PFSK-1 (cell line): Measurements from ENCODE around the gene PCDHB9.
"Not testable (repeated sequence)": the region's sequence is repeated elsewhere in the genome, so short reads cannot be mapped to it uniquely, and the experiment has no call there.

Experiments
- FOXP2 ChIP-seq: optimal IDR thresholded peaks from 2 replicates; pipeline ENCODE3; 2011; ENCODE audit warnings: borderline replicate concordance, control low read depth, inconsistent platforms; ENCODE audit not compliant: insufficient read depth; ENCODE audit errors: extremely low read length, extremely low read depth
- POLR2AphosphoS5 ChIP-seq: IDR thresholded peaks from 2 replicates; pipeline ENCODE4 v1.6.1; 2012; ENCODE audit warnings: low read depth, mild to moderate bottlenecking, control low read depth, low read length, moderate library complexity
- REST ChIP-seq, 2 experiments: IDR thresholded peaks; 2 replicates each; pipeline versions ENCODE4 v1.6.1 to v1.8.0; 2011 to 2012; ENCODE audit warnings: low read depth in 2 of 2, low read length in 2 of 2, control low read depth in 1 of 2, inconsistent platforms in 1 of 2, mild to moderate bottlenecking in 1 of 2, moderate library complexity in 1 of 2; ENCODE audit not compliant: insufficient read depth in 1 of 2
- SIN3A ChIP-seq: IDR thresholded peaks from 2 replicates; pipeline ENCODE4 v1.6.1; 2012; ENCODE audit warnings: mild to moderate bottlenecking, low read length, moderate library complexity, borderline replicate concordance; ENCODE audit not compliant: insufficient read depth
- TAF1 ChIP-seq: IDR thresholded peaks from 2 replicates; pipeline ENCODE4 v1.6.1; 2012; ENCODE audit warnings: low read length, control low read depth, borderline replicate concordance; ENCODE audit not compliant: insufficient read depth

The PCDHB9 gene

GRCh38 chr5:141155540-141156374 is 31.2 kb upstream of the PCDHB9 start:
- TF ChIP-seq POLR2AphosphoS5 (no peak), REST (IDR thresholded peaks at IDR 0.05; ENCODE audit: insufficient read depth in 1 of 2, low read depth in 2 of 2, low read length in 2 of 2) (no peak), SIN3A (no peak), FOXP2 (no peak), TAF1 (no peak)

GRCh38 chr5:141172381-141173204 is 14.4 kb upstream of the PCDHB9 start, which contains the start of gene PCDHB7:
PCDHB7 (plus strand) TSS chr5:141172644; CDS start chr5:141172836, 192 bp downstream.
- TF ChIP-seq TAF1 (no peak), SIN3A (no peak), REST (IDR thresholded peaks at IDR 0.05; ENCODE audit: insufficient read depth in 1 of 2, low read depth in 2 of 2, low read length in 2 of 2) (no peak), FOXP2 (no peak), POLR2AphosphoS5 (no peak)

GRCh38 chr5:141175933-141176332 is 11.0 kb upstream of the PCDHB9 start:
- no peak for TF ChIP-seq SIN3A
- no peak for TF ChIP-seq POLR2AphosphoS5
- TF ChIP-seq FOXP2, result no peak
- no peak for TF ChIP-seq TAF1
- no peak for TF ChIP-seq REST (IDR thresholded peaks at IDR 0.05; ENCODE audit: insufficient read depth in 1 of 2, low read depth in 2 of 2, low read length in 2 of 2)

GRCh38 chr5:141177577-141178191 is 9.3 kb upstream of the PCDHB9 start, which contains the start of gene PCDHB8:
PCDHB8 (plus strand) TSS chr5:141177790; CDS start chr5:141178035, 245 bp downstream.
- TF ChIP-seq FOXP2, SIN3A, TAF1: not testable (repeated sequence)

GRCh38 chr5:141180313-141180712 is 6.6 kb upstream of the PCDHB9 start:
- TF ChIP-seq SIN3A (no peak), TAF1 (no peak), POLR2AphosphoS5 (no peak), REST (IDR thresholded peaks at IDR 0.05; ENCODE audit: insufficient read depth in 1 of 2, low read depth in 2 of 2, low read length in 2 of 2) (no peak), FOXP2 (no peak)
